ENCODE measurements around the gene DIDO1.

The DIDO1 gene

GRCh38 chr20:62830821-62831220 is 95.5 kb downstream of the DIDO1 start:
- no peak overlapping the region for H3K4me3 ChIP-seq (replicated peaks; ENCODE audit: low read depth, low read length)
- TF ChIP-seq CTCF (IDR thresholded peaks at IDR 0.05; ENCODE audit: low read length, missing control alignments) = no peak
- no peak for DNase-seq (ENCODE audit: low read depth)

DNA sequence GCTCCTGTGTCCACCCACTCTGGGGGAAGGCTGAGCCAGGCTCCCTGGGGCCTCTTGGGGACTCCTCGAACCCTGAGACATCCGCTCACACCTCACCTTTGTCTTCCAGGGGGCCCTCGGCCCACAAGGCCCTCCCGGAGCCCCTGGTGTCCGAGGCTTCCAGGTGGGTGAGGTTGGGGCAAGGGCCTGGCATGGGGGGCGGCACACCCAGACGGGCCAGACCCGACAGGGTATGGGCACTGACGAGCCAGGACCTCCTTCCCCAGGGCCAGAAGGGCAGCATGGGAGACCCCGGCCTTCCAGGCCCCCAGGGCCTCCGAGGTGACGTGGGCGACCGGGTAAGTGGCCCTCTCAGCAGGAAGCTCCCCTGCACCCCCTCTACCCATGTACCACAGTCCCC is 96.1 kb downstream of the DIDO1 start:
- DNase-seq (ENCODE audit: low read depth) = no peak
- TF ChIP-seq CTCF (IDR thresholded peaks at IDR 0.05; ENCODE audit: low read length, missing control alignments) = no peak
- no peak overlapping the region for H3K4me3 ChIP-seq (replicated peaks; ENCODE audit: low read depth, low read length)

- TF ChIP-seq CTCF (IDR thresholded peaks at IDR 0.05; ENCODE audit: low read length, missing control alignments) = no peak
- no peak for DNase-seq (ENCODE audit: low read depth)
- no peak overlapping the region for H3K4me3 ChIP-seq (replicated peaks; ENCODE audit: low read depth, low read length)
Observed at GRCh38 chr20:62829231-62830230, 96.8 kb downstream of the DIDO1 start.

GRCh38 chr20:62828511-62829230 is 97.6 kb downstream of the DIDO1 start:
- no peak for DNase-seq (ENCODE audit: low read depth)
- no peak for TF ChIP-seq CTCF (IDR thresholded peaks at IDR 0.05; ENCODE audit: low read length, missing control alignments)
- H3K4me3 ChIP-seq (replicated peaks; ENCODE audit: low read depth, low read length) = no peak overlapping the region

DNA sequence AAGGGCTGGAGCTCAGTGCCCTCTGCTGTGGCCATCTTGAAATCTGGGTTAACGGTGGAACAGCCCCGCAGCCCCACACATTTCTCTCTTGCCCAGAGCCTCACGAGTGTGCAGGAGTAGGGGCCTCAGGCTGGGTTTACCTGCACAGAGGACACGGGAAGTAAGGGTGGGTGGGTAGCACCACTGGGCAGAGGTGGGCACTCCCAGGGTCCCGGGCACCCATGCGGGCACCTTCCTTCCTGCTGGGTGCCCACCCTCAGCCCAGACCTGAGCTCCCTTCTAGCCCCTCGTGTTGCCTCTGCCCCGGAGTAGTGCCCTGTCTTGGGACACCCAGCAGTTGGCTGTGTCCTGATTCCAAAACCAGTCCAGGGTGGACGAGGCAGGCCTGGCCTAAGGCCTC is 98.3 kb downstream of the DIDO1 start:
- TF ChIP-seq CTCF (IDR thresholded peaks at IDR 0.05; ENCODE audit: low read length, missing control alignments) = no peak
- DNase-seq (ENCODE audit: low read depth) = no peak
- H3K4me3 ChIP-seq (replicated peaks; ENCODE audit: low read depth, low read length) = no peak overlapping the region
